Endothelial cell of umbilical vein (primary cell): ENCODE measurements around the gene OR14I1. TPM values are rescaled to one million over a fixed set of nuclear protein-coding genes. Genes with fewer than 3 reads are reported as not detected.

Source experiments
- BruUV-seq: library from RNA; stranded (reverse); fragments of 400-500 nt; replicated peaks from 2 replicates; lab custom pipeline; 2021; lab: Mats Ljungman, UMichigan
- CTCF ChIA-PET: fragments of 300-600, 350-600 bp; sonication (Branson Sonifier 250); formaldehyde crosslinking; loops from one replicate; lab custom pipeline; 2021; ENCODE audit warnings: antibody characterized with exemption, inconsistent platforms; lab: Charles Lee
- POLR2A ChIA-PET: fragments of 300-600, 350-600 bp; sonication (Branson Sonifier 250); formaldehyde crosslinking; loops from one replicate; lab custom pipeline; 2021; ENCODE audit warnings: antibody characterized with exemption, inconsistent platforms; lab: Charles Lee
- DNase-seq: peaks from one replicate; pipeline ENCODE4 v3.0.0-alpha.2; 2011; ENCODE audit warnings: low read depth, low spot score
- FAIRE-seq: peaks from 2 replicates; lab custom pipeline; 2011; peaks lifted over from hg19 to GRCh38; lab: Jason Lieb, UNC
- H2AFZ ChIP-seq: 2 replicates; pipeline ENCODE4 v1.6.0; 2012; ENCODE audit warnings: low read depth, low read length, control low read depth, inconsistent platforms
- H3K27ac ChIP-seq: 2 replicates; pipeline ENCODE4 v1.5.1; 2011; ENCODE audit warnings: low read depth, mild to moderate bottlenecking, control low read depth, low read length, moderate library complexity; ENCODE audit not compliant: insufficient read depth
- H3K27me3 ChIP-seq, 2 experiments: 2 replicates each; pipeline versions ENCODE4 v1.6.0 to v1.6.1; 2011; ENCODE audit warnings: low read length in 2 of 2, mixed read lengths in 1 of 2; ENCODE audit not compliant: control insufficient read depth in 2 of 2, insufficient read depth in 2 of 2
- H3K36me3 ChIP-seq, 2 experiments: 2 replicates in 1 of 2; 3 replicates in 1 of 2; pipeline ENCODE4 v1.5.1; 2011; ENCODE audit warnings: low read length in 2 of 2, mild to moderate bottlenecking in 1 of 2, moderate library complexity in 1 of 2; ENCODE audit not compliant: control insufficient read depth in 2 of 2, insufficient read depth in 2 of 2; ENCODE audit errors: extremely low read depth in 1 of 2
- H3K4me1 ChIP-seq: 3 replicates; pipeline ENCODE4 v1.5.1; 2011; ENCODE audit warnings: mild to moderate bottlenecking, low read length; ENCODE audit not compliant: control insufficient read depth, insufficient read depth; ENCODE audit errors: extremely low read depth
- H3K4me2 ChIP-seq: 2 replicates; pipeline ENCODE4 v1.6.1; 2011; ENCODE audit warnings: low read length, control low read depth, mixed read lengths; ENCODE audit not compliant: insufficient read depth
- H3K4me3 ChIP-seq, 3 experiments: fragments of 200-600 bp in 1 of 3; sonication (generic), shearing (Covaris generic) in 1 of 3; replicated peaks in 1 of 3; 2 replicates each; pipeline ENCODE4 v1.5.1; 2011 to 2016; ENCODE audit warnings: control low read depth in 3 of 3, low read length in 3 of 3, mild to moderate bottlenecking in 2 of 3, inconsistent platforms in 1 of 3, low read depth in 1 of 3, moderate library complexity in 1 of 3; ENCODE audit not compliant: insufficient read depth in 1 of 3
- H3K79me2 ChIP-seq: 2 replicates; pipeline ENCODE4 v1.6.0; 2012; ENCODE audit warnings: low read length, inconsistent platforms; ENCODE audit not compliant: control insufficient read depth, insufficient read depth
- H3K9ac ChIP-seq: replicated peaks from 2 replicates; pipeline ENCODE3; 2011; ENCODE audit warnings: low read length, control low read depth; ENCODE audit not compliant: insufficient read depth; ENCODE audit errors: extremely low read depth
- H3K9me1 ChIP-seq: replicated peaks from 3 replicates; pipeline ENCODE4 v1.6.0; 2011; ENCODE audit warnings: mild to moderate bottlenecking, low read length; ENCODE audit not compliant: control insufficient read depth, insufficient read depth; ENCODE audit errors: extremely low read depth
- H3K9me3 ChIP-seq: replicated peaks from 2 replicates; pipeline ENCODE4 v1.5.1; 2012; ENCODE audit warnings: low read length, inconsistent platforms; ENCODE audit not compliant: control insufficient read depth, insufficient read depth
- H4K20me1 ChIP-seq: replicated peaks from 2 replicates; pipeline ENCODE3; 2011; ENCODE audit warnings: mild to moderate bottlenecking, low read length; ENCODE audit not compliant: control insufficient read depth, insufficient read depth; ENCODE audit errors: extremely low read depth
- EZH2 ChIP-seq: IDR thresholded peaks from 2 replicates; pipeline ENCODE4 v1.6.1; 2012; ENCODE audit warnings: borderline replicate concordance, low read depth, mild to moderate bottlenecking, moderate library complexity, low read length, inconsistent platforms; ENCODE audit not compliant: severe bottlenecking
- FOS ChIP-seq: IDR thresholded peaks from 2 replicates; pipeline ENCODE4 v1.6.1; 2011; ENCODE audit warnings: mild to moderate bottlenecking, low read length, moderate library complexity, borderline replicate concordance; ENCODE audit not compliant: insufficient read depth
- GATA2 ChIP-seq: IDR thresholded peaks from 2 replicates; pipeline ENCODE4 v1.7.0; 2011; ENCODE audit warnings: low read depth, mild to moderate bottlenecking, moderate library complexity, mixed read lengths, low read length; ENCODE audit not compliant: insufficient read length, insufficient read depth
- JUN ChIP-seq: IDR thresholded peaks from 2 replicates; pipeline ENCODE4 v1.6.1; 2011; ENCODE audit warnings: borderline replicate concordance, low read depth; ENCODE audit not compliant: insufficient read length, insufficient read depth
- MYC ChIP-seq: IDR thresholded peaks from one replicate; pipeline ENCODE4 v1.6.1; 2011; ENCODE audit warnings: mild to moderate bottlenecking, low read depth, low read length
- POLR2A ChIP-seq: IDR thresholded peaks from 2 replicates; pipeline ENCODE4 v1.6.1; 2012; ENCODE audit warnings: low read depth, mild to moderate bottlenecking, control low read depth, low read length
- POLR2AphosphoS5 ChIP-seq: IDR thresholded peaks from 2 replicates; pipeline ENCODE4 v1.6.1; 2012; ENCODE audit warnings: low read depth, mild to moderate bottlenecking, control low read depth, low read length, moderate library complexity; ENCODE audit not compliant: insufficient read depth
- dilution Hi-C: fragments of 300-500 bp; cut with MboI; formaldehyde crosslinking; loops from one replicate; pipeline ENCODE4 v1.15.0; 2019; ENCODE audit warnings: low sequenced_read_pairs; ENCODE audit not compliant: extremely low pct_ligation_motif_present
- intact Hi-C: fragments of 100-400 bp; cut with micrococcal nuclease; formaldehyde crosslinking; loops from one replicate; pipeline ENCODE4 v1.10.0; 2022
- polyA plus RNA-seq, 4 experiments: library from polyadenylated mRNA; depleted of rRNA in 3 of 4; stranded (reverse) in 3 of 4; unstranded in 1 of 4; fragments of >200 nt; gene quantifications; 2 replicates each; pipeline versions ENCODE4 v1.2.1 to v1.2.3, GENCODE V29; 2011 to 2012; ENCODE audit warnings: missing spikeins in 1 of 4
- total RNA-seq: library from RNA; stranded (reverse); gene quantifications from 2 replicates; pipeline ENCODE4 v1.2.3, GENCODE V29; 2021
- TF ChIP-seq, protein P1 (sequence below), 2 donors: IDR thresholded peaks; 1 replicate in 1 of 2; 2 replicates in 1 of 2; pipeline ENCODE4 v1.5.1; 2011; ENCODE audit warnings: low read length in 2 of 2, mild to moderate bottlenecking in 2 of 2, moderate library complexity in 2 of 2, control low read depth in 1 of 2, inconsistent platforms in 1 of 2, low read depth in 1 of 2; ENCODE audit not compliant: insufficient read depth in 1 of 2; ENCODE audit errors: extremely low read depth in 1 of 2
- TF ChIP-seq, protein P2 (sequence below): IDR thresholded peaks from 2 replicates; pipeline ENCODE4 v1.6.1; 2011; ENCODE audit not compliant: insufficient read depth, insufficient read length

Gene OR14I1
- total and polyA plus RNA-seq, 2 donors (not counting 3 experiments of a cell fraction or from before 2014, with no cell fraction given), result not detected

- no peak overlapping the region for H3K9ac ChIP-seq
- H4K20me1 ChIP-seq, result no peaks in the 10 kb centered on the region
- CTCF ChIA-PET, result no interaction called here
- H3K4me3 ChIP-seq, result no peak overlapping the region
- no peak for TF ChIP-seq POLR2AphosphoS5
- no peak for TF ChIP-seq GATA2
- no peak for TF ChIP-seq POLR2A
- no peak for TF ChIP-seq FOS
- no peak for TF ChIP-seq MYC
- TF ChIP-seq EZH2, result no peak
- TF ChIP-seq, protein P1, sequence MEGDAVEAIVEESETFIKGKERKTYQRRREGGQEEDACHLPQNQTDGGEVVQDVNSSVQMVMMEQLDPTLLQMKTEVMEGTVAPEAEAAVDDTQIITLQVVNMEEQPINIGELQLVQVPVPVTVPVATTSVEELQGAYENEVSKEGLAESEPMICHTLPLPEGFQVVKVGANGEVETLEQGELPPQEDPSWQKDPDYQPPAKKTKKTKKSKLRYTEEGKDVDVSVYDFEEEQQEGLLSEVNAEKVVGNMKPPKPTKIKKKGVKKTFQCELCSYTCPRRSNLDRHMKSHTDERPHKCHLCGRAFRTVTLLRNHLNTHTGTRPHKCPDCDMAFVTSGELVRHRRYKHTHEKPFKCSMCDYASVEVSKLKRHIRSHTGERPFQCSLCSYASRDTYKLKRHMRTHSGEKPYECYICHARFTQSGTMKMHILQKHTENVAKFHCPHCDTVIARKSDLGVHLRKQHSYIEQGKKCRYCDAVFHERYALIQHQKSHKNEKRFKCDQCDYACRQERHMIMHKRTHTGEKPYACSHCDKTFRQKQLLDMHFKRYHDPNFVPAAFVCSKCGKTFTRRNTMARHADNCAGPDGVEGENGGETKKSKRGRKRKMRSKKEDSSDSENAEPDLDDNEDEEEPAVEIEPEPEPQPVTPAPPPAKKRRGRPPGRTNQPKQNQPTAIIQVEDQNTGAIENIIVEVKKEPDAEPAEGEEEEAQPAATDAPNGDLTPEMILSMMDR (IDR thresholded peaks at IDR 0.05; ENCODE audit: extremely low read depth in 1 of 2, insufficient read depth in 1 of 2, low read depth in 1 of 2, low read length in 2 of 2), result no peak
- no peak for TF ChIP-seq JUN
- TF ChIP-seq, protein P2, sequence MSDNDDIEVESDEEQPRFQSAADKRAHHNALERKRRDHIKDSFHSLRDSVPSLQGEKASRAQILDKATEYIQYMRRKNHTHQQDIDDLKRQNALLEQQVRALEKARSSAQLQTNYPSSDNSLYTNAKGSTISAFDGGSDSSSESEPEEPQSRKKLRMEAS, result no peak
- no peaks in the 10 kb centered on the region for H3K4me1 ChIP-seq
- H3K79me2 ChIP-seq, result no peaks in the 10 kb centered on the region
- H3K9me3 ChIP-seq, result peaks cover 5% of the 10 kb centered on the region
- POLR2A ChIA-PET, result no interaction called here
- no TSS peak for BruUV-seq
- intact Hi-C loops (no loop called here), dilution Hi-C loops (no loop called here)
- no peak for DNase-seq
- H3K27ac ChIP-seq, result no peak overlapping the region
- H3K9me1 ChIP-seq, result no peaks in the 10 kb centered on the region
- FAIRE-seq, result no peak
- no peaks in the 10 kb centered on the region for H3K27me3 ChIP-seq
- no peak overlapping the region for H2AFZ ChIP-seq
- H3K4me2 ChIP-seq, result no peak overlapping the region
- H3K36me3 ChIP-seq, result no peaks in the 10 kb centered on the region
These were observed 34.9 kb upstream of the OR14I1 start for GRCh38 chr1:248737457-248737856.
